ENCODE measurements around the gene STXBP3. TPM values are rescaled to one million over a fixed set of nuclear protein-coding genes. Genes with fewer than 3 reads are reported as not detected.
A peak's percentile ranks its signal among the peaks of the same experiment; 100 is the strongest.

STXBP3 gene
- total RNA-seq, 1 donor = 78.7 TPM

DNA sequence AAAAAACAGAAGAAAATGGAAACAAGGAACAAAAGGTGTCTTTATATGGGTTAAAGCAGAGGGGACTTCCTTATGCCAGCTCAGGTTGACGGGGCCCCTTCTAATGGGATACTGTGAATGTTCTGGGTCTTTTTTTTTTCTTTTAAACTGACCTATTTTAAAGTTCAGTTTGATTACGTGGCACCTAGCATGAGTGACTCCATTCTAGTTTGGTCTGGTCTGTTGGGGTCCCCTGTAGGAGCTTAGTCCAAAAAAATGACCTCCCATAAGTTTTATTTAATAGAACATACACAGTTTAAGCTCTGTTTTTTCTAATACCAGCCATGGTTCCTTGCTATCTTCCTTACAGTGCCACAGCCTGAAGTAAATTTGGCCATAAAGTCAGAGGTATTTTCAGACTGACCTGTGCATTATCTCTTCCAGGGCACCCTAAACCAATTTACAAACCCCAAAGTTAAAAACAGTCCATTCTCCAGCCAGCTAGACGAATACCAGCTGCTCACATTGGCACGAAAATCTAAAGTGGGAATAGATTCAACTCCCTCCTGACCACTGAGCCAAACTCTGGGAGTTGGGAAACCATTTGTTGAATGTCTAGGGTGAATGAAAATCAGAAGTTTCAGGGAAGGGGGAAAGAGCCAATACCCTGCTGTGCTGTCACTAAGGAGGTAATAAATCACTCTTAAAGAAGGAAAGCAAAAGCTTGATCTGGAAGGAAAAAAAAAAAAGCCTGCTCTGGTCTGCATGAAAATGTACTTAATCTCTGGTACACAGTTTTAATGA is 68.1 kb downstream of the STXBP3 start:
- no peak for TF ChIP-seq CTCF (IDR thresholded peaks at IDR 0.05; ENCODE audit: insufficient read depth, low read length)
- H3K4me3 ChIP-seq (ENCODE audit: low read depth, low read length) = no peak overlapping the region
- DNase-seq (ENCODE audit: low read depth) = peak; percentile 95

DNA sequence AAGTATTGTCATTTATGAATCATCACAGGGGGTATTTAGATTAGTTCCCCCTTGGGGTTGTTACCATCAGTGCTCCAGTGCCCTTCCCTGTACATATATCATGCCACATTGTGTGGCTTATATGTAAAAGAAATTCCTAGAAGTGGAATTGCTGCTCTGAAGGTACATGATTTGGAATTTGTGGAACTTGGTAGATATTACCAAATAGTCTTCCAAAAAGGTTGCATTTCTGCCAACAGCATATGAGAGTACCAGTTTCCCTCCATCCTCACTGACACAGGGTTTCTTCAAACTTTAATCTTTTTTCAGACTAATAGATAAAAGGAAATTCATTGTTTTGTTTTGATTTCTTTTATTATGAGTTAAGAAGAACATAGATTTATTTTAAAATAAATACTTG is 69.1 kb downstream of the STXBP3 start:
- no peak for TF ChIP-seq CTCF (IDR thresholded peaks at IDR 0.05; ENCODE audit: insufficient read depth, low read length)

GRCh38 chr1:108816049-108816893 is 69.8 kb downstream of the STXBP3 start:
- H3K4me3 ChIP-seq (ENCODE audit: low read depth, low read length) = peak overlapping the region; percentile 52
- no peak for TF ChIP-seq CTCF (IDR thresholded peaks at IDR 0.05; ENCODE audit: insufficient read depth, low read length)
- DNase-seq (ENCODE audit: low read depth) = peak; percentile 92

More for the DNA sequence above, 69.1 kb downstream of the STXBP3 start:
- DNase-seq (ENCODE audit: low read depth) = peak; percentile 26
- no peak overlapping the region for H3K4me3 ChIP-seq (ENCODE audit: low read depth, low read length)

DNA sequence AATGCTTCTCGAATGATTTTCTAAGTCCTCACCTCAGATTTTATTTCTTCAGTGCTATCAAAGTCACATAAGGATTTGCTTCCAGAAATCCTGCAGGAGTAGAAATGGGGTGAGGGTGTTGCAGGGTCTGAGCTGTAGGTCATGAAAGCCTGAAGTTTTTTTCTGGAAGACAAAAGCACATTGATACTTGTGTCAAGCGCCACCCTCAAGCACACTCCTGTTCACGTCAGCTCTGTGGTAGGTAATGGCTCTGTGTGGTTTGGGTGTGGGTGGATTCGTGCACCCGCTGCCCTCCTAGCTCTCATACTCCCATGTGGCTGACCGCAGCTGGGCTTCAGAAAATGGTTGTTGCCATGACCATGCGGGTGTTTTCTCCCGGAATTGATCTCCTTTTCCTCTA is 70.5 kb downstream of the STXBP3 start:
- TF ChIP-seq CTCF (IDR thresholded peaks at IDR 0.05; ENCODE audit: insufficient read depth, low read length) = no peak
- peak; percentile 75 for DNase-seq (ENCODE audit: low read depth)
- H3K4me3 ChIP-seq (ENCODE audit: low read depth, low read length) = peak overlapping the region; percentile 52

DNA sequence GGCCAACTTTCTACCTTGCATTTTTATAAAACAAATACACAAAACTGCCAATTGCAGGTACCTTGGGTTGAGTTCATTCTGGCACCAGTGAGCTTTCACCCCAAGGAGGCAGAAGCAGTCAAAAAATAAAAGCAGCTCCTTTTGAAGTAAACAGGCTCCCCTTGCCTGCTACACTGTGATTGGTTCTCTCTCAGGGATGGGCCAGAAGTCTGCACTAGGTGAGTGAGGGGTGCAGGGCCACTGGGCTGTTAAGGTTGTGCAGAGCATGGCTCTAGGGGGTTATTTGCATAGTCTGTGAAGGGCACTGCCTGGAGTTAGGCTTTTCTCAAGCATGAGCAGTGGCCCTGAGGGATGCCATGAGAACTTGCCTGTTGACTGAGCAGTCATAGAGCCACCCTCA is 71.3 kb downstream of the STXBP3 start:
- no peak overlapping the region for H3K4me3 ChIP-seq (ENCODE audit: low read depth, low read length)
- DNase-seq (ENCODE audit: low read depth) = no peak
- TF ChIP-seq CTCF (IDR thresholded peaks at IDR 0.05; ENCODE audit: insufficient read depth, low read length) = no peak

DNA sequence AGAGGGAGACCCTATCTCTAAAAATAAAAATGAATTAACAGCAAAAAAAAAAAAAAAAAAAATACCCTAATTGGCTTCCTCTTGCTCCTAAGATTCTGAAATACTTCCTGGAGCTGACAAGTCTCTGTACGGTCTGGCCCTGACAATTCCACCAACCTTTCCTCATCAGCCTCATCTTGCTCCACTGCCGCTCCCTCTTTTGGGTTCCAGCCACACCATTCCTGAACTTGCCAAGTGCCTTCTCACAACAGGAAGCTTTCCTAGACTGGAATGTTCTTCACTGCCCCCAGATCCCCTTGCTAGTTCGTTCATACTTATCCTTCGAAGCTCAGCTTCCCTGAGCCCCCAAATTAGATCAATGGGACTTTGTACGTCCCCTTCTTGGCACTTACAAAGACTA is 73.4 kb downstream of the STXBP3 start:
- DNase-seq (ENCODE audit: low read depth) = peak; percentile 24
- H3K4me3 ChIP-seq (ENCODE audit: low read depth, low read length) = no peak overlapping the region
- TF ChIP-seq CTCF (IDR thresholded peaks at IDR 0.05; ENCODE audit: insufficient read depth, low read length) = no peak
